ENCODE data around the gene PRRX2. TPM values are rescaled to one million over a fixed set of nuclear protein-coding genes. Genes with fewer than 3 reads are reported as not detected.

PRRX2 gene
- total and polyA plus RNA-seq, 9 of the 15 experiments (the other 6 are each of a cell fraction or from before 2014, with no cell fraction given): 0.21 TPM; not detected in 8

GRCh38 chr9:129685220-129685932, 19.9 kb downstream of the PRRX2 start (continued):
- TF ChIP-seq, protein P1, sequence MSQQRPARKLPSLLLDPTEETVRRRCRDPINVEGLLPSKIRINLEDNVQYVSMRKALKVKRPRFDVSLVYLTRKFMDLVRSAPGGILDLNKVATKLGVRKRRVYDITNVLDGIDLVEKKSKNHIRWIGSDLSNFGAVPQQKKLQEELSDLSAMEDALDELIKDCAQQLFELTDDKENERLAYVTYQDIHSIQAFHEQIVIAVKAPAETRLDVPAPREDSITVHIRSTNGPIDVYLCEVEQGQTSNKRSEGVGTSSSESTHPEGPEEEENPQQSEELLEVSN (IDR thresholded peaks at IDR 0.05; ENCODE audit: borderline replicate concordance in 1 of 2, extremely low read depth in 1 of 2, insufficient read depth in 1 of 2, insufficient read length in 1 of 2, low read depth in 1 of 2, low read length in 1 of 2, poor library complexity in 1 of 2, severe bottlenecking in 1 of 2): no peak
- TF ChIP-seq ZNF436 (CRISPR knock-in tag; IDR thresholded peaks at IDR 0.05): no peak
- no peak for TF ChIP-seq ZNF407 (IDR thresholded peaks at IDR 0.05; ENCODE audit: low read depth)
- TF ChIP-seq, protein P2, sequence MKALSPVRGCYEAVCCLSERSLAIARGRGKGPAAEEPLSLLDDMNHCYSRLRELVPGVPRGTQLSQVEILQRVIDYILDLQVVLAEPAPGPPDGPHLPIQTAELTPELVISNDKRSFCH (CRISPR knock-in tag; IDR thresholded peaks at IDR 0.05): no peak
- TF ChIP-seq, protein P2 (tag; IDR thresholded peaks at IDR 0.05): no peak
- TF ChIP-seq, protein P3, sequence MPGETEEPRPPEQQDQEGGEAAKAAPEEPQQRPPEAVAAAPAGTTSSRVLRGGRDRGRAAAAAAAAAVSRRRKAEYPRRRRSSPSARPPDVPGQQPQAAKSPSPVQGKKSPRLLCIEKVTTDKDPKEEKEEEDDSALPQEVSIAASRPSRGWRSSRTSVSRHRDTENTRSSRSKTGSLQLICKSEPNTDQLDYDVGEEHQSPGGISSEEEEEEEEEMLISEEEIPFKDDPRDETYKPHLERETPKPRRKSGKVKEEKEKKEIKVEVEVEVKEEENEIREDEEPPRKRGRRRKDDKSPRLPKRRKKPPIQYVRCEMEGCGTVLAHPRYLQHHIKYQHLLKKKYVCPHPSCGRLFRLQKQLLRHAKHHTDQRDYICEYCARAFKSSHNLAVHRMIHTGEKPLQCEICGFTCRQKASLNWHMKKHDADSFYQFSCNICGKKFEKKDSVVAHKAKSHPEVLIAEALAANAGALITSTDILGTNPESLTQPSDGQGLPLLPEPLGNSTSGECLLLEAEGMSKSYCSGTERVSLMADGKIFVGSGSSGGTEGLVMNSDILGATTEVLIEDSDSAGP (CRISPR knock-in tag; IDR thresholded peaks at IDR 0.05): no peak
- TF ChIP-seq ZNF76 (CRISPR knock-in tag; IDR thresholded peaks at IDR 0.05; ENCODE audit: borderline replicate concordance): no peak
- 0 out of 2 replicates have a peak, but pooled peaks have one; percentile 36 for TF ChIP-seq MAX (CRISPR knock-in tag; IDR thresholded peaks at IDR 0.05)
- no peak for TF ChIP-seq CTCFL (IDR thresholded peaks at IDR 0.05; ENCODE audit: borderline replicate concordance, insufficient read depth, low read depth, low read length, poor library complexity, severe bottlenecking)

All from K562 (cell line).